Fibroblast of skin of back (primary cell): Measurements from ENCODE around the gene DNAJC7.

Source experiments
- DNase-seq: peaks from one replicate; pipeline ENCODE4 v3.0.0-alpha.2; 2013

Gene DNAJC7

DNA sequence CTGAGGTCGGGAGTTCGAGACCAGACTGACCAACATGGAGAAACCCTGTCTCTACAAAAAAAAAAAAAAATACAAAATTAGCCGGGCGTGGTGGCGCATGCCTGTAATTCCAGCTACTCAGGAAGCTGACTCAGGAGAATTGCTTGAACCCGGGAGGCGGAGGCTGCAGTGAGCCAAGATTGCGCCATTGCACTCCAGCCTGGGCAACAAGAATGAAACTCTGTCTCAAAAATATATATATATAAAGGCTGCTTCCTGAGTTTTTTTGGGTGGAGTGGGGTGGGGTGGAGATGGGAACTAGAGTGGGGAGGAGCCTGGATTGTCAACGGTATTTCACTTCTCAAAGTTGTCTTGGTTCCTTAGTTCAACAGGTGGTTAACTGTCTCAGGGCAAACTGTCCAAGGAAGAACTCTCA, 7.0 kb downstream of the DNAJC7 start:
- peak; percentile 38 for DNase-seq

- DNase-seq: no peak
Measured at GRCh38 chr17:42009170-42009569, 8.1 kb downstream of the DNAJC7 start.

DNA sequence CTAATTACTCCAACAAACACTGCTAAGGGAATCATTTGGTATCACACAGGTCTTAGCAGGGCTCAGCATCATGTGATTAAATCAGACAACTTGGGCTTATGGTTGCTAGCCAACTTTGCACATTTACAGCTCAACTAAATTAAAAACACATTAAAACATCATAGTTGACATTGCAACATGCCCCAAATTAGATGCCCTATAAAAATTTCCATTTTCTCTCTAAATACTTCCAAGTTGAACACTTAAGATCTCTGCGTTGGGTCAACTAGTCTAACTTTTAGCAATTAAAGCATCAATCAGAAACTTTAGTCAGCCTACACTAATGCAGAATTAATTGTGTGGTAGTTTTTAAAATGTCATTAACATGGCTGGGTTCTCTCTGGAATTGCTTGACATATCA, 12.1 kb downstream of the DNAJC7 start:
- no peak for DNase-seq

DNA sequence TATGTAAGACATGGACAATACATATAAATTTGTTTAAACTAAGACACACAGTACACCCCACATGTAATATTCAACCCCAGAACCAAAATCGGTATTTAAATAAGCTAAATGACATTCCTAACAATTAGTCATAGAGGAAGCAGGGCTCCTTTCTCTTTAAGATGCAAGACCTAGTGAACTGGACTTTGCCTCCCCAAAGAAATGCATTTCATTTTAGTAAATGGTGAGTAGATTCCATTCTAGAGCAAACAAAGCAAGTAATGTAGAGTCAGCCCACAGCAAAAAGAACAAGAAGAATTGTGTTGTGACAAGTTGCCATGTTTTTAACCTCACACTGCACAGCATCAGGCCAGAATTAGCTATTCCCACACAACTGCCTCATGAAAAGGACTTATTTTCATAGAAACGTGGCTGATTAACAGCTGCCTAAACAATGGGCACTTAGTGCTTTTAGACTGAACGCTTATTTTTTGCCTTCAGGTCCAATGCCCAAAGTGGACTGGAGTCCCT, 14.4 kb downstream of the DNAJC7 start:
- DNase-seq: peak; percentile 53

GRCh38 chr17:42002175-42002791, 15.0 kb downstream of the DNAJC7 start:
- DNase-seq: no peak

GRCh38 chr17:42001729-42002128, 15.5 kb downstream of the DNAJC7 start:
- no peak for DNase-seq

DNA sequence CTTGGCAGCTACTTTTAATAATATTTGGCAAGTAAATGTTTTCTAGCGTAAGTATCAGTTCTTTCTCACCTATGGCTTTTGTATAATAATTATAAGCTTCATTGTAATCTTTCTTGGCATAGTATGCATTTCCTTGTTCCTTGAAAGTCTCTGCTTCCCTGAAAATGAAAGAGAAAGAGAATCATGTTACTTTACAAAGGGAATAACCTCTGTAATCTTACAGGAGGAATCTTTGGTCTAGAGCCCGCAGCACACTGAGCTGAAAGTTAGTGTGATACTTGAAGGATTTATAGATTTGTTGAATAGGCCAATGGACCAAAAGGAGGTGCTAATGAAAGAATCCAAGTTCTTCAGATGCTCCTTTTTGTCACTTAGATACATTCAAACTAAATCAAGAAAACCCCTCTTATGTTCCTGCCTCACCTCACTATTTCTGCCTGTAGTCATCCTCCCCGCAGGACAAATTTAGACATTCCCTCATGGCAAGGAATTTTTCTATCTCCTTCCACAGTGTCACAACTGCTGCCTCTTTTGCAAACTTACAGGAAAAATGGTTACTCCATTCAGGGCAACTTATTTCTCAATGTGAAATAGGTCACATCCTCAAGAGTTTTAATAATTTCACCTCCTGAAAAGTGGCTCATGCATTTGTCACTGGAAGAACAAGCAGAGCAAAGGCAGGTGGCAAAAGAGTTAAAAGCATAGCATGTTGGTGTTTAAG, 16.7 kb downstream of the DNAJC7 start:
- no peak for DNase-seq

GRCh38 chr17:41998497-41998896, 18.7 kb downstream of the DNAJC7 start:
- no peak for DNase-seq

DNA sequence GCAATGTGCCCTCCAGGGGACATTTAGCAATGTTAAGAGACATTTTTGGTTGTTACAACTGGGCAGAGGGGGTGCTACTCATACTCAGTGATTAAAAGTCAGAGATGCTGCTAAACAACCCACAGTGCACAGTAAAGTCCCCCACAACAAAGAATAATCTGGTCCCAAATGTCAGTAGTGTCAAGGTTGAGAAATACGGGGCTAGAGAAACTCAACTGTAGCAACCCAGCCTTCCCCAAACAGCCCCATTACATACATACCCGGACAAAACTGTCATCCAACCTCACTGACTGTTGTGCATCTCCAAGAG, 20.4 kb downstream of the DNAJC7 start:
- no peak for DNase-seq

DNA sequence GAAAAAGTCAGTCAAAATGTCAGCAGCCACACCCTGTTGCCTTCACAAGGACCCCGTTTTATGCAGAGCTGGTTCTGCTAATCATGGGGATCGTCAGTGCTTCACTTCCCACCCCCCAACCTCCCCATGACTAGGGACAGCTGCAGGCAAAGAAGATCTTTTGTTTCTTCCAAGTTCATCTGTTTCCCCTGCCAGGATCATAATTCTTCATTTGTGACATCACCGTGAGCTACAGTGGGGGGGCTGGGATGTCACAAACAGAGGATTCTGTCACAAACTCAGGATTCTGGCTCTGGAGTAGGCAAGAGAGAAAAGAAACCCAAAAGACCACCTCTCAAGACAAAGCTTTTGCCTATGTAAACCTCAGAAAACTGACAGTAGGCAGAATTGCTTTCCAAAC, 24.7 kb downstream of the DNAJC7 start:
- peak; percentile 14 for DNase-seq

DNA sequence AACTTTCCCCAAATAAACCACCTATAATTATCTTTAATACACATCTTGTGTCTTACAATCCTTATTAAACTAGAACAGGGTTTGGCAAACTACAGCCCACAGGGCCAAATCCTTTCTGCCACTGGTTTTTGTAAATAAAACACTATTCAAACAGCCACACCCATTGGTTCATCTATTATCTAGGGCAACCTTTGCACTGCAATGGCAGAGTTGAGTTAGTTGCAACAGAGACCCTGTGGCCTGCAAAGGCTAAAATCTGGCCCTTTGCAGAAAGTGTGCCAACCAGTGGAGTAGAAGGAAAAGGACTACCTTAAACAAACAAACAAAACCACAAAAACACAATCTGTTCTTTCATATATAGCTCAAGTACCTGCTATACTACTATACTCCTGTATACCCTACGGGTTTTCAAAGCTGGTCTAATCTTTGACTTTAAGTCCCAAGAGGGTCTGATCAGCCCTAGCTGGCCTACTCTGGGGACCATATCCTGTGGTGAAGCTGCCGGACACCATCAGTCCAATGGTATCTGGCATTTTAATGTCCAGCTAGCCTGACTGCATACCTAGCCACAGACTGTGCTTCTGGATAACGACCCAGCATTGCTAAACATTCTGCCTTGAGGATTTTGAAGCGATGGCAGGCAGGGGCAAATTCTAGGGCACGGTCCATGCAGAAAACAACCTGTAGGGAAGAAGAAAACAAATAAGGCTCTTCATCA, 27.4 kb downstream of the DNAJC7 start:
- no peak for DNase-seq

DNA sequence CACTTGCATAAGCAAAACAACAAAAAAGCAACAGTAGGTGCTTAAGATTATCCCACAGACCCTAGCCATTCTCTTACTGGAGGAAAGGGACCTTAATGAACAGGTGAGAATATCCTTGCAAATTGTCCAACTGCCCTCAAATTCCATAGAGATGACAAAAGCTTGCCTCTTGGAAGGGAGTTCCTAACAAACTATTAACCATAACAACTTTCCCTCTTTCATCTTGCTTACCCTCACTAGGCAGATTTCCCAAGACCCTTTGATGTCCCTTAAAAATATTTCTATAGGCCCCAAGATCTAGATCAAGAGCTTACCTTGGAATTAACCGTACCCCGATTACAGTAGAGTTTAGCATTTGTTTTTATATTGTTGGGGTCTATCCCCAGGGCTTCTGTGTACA, 28.8 kb downstream of the DNAJC7 start:
- DNase-seq: no peak

- no peak for DNase-seq
Measured at GRCh38 chr17:41987642-41988041, 29.6 kb downstream of the DNAJC7 start.

GRCh38 chr17:41986634-41987033, 30.6 kb downstream of the DNAJC7 start:
- no peak for DNase-seq

GRCh38 chr17:41985919-41986318, 31.3 kb downstream of the DNAJC7 start:
- no peak for DNase-seq

GRCh38 chr17:41984454-41984853, 32.8 kb downstream of the DNAJC7 start:
- DNase-seq: no peak

- DNase-seq: no peak
Measured at GRCh38 chr17:41982026-41982760, 35.0 kb downstream of the DNAJC7 start.

DNA sequence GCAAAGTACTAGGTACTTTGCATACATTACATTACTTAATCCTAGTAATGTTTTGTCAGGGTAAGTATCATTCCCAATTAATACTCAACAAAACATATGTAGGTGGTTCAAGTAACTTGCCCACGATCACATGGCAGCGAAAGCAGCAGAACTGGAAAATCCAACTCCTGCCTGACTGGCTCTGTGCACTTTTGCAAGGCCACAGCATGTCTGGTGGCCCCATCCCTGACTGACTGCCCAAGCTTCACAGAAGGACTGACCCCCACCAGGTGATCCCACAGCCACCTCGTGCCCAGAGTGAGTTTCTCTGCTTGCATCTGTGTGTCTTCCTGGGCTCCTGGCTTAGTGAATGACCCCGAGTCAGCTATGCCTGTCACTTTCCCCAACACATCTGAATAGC, 39.2 kb downstream of the DNAJC7 start:
- no peak for DNase-seq

DNA sequence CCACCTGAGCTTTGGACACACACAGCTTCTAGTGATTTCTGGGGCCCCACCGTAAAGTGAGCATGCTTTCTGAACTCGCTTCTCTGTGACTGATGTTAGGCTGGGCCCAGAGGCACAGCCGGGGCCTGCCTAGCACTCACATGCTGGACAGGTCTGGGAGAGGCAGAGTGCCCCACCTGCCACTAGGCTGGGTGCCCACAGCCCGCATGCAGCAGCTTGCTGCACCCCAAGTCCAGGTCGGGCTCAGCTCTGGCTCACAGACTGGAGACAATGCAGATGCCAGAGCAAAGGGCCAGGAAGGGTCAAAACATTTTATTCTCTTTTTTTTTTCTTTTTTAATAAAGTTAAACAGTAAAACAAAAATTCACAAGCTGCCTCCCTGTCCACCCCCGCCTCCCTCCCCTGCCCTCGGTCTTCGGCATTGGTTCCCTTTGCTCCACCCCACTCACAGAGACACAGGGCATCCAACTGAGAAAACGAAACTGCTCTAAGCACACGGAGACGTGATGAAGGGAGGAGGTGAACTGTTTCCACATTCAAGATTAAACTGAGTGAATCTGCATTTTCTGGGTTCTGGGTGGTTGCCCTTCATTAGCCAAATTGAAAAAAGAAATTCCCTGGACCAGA, 41.0 kb downstream of the DNAJC7 start:
- DNase-seq: no peak

DNA sequence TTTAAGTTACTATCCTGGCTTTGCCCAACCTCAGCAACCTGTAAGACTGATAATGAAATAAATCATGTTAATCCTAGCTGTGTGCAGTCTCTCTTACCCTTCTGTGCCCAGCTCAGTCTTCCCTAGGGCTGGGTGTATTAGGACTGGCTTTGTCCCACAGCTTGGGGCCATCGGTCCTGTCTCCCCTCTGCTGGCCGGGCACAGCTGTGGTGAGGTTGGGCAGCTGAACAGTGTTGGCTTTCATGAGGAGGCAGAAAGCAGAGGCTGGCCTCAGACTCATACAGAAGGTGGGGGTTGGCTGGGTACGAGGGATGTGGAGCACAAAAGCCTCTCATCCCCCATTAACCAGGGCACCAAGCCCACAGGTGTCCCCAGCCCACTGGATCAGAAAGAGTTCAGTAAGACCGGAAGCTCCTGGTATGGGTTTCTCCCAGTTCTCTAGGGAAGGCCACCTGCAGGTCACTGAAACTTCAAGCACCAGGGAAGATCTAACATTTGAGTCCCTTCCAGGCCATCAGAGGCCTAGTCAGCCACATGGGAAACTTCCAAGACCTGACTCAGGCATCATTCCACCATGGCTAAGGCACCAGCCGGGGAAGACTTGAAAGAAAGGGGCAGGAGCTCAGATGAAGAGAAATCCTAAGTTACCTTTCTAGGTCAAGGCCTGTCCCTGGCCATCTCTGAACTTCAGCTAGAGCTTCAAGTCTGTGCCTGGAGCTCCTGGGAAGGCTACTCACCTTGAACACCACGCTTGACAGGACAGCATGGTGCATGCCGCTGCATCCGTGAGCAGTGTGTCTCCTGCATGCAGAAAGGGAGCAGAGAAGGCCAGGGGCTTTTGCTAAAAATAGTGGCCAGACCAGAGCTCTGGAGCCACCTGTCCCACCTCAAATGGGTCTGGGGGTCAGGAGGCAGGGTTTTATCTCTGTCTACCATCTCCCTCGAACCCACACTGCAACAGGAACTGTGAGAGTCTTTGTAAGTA, 41.8 kb downstream of the DNAJC7 start:
- DNase-seq: no peak

DNA sequence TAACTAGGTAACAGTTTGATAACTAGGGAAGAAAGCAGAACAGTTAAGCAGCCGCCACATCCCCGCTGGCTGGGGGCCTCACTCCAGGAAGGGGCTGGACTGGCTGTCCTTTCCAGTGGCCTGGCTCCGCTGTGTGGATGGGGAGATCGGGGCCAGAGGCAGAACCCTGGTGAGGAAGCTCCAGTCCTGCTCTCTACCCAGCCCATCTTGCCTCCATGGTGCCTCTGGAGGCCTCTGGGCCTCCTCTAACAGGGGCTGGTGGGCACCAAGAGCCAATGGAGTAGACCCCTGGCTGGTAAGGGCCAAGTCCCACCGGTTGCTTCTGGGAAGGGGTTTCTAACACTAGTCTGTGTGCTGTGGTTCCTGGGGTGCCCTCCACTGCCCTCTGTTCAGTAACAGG, 42.6 kb downstream of the DNAJC7 start:
- DNase-seq: no peak
